ENCODE measurements around the gene ENTPD2. TPM values are rescaled to one million over a fixed set of nuclear protein-coding genes. Genes with fewer than 3 reads are reported as not detected.
"Not testable (repeated sequence)": the region's sequence is repeated elsewhere in the genome, so short reads cannot be mapped to it uniquely, and the experiment has no call there.

The ENTPD2 gene
- total and polyA plus RNA-seq, 12 donors, result 0.32 to 3.3 (median 1.6) TPM

GRCh38 chr9:137065336-137065967 is 11.6 kb upstream of the ENTPD2 start:
- no peak overlapping the region for H3K27ac ChIP-seq
- H3K4me1 ChIP-seq, result peaks cover 0 to 23% (median 8%) of the 10 kb centered on the region in 9 donors
- DNase-seq (no peak), ATAC-seq (no peak)
- no peak overlapping the region for H3K4me3 ChIP-seq
- intact Hi-C loops (cut with DNase I), result loop anchor here in 4 of 10 donors (2.0 to 10.0 kb wide), 2 partner anchors 19 to 281 kb away; partner anchors contain the start of gene NPDC1 (in 3 of the 4)
- no peaks in the 10 kb centered on the region for H3K9me3 ChIP-seq
- 94 to 95% methylated on average over 23 of the region's 23 CpGs for WGBS, 2 donors
- TF ChIP-seq, protein P1, sequence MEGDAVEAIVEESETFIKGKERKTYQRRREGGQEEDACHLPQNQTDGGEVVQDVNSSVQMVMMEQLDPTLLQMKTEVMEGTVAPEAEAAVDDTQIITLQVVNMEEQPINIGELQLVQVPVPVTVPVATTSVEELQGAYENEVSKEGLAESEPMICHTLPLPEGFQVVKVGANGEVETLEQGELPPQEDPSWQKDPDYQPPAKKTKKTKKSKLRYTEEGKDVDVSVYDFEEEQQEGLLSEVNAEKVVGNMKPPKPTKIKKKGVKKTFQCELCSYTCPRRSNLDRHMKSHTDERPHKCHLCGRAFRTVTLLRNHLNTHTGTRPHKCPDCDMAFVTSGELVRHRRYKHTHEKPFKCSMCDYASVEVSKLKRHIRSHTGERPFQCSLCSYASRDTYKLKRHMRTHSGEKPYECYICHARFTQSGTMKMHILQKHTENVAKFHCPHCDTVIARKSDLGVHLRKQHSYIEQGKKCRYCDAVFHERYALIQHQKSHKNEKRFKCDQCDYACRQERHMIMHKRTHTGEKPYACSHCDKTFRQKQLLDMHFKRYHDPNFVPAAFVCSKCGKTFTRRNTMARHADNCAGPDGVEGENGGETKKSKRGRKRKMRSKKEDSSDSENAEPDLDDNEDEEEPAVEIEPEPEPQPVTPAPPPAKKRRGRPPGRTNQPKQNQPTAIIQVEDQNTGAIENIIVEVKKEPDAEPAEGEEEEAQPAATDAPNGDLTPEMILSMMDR (IDR thresholded peaks at IDR 0.05), result no peak
- no peaks in the 10 kb centered on the region for H3K36me3 ChIP-seq
- peaks cover 0 to 15% (median 9%) of the 10 kb centered on the region in 7 donors for H3K27me3 ChIP-seq

- H3K36me3 ChIP-seq, result no peaks in the 10 kb centered on the region
- TF ChIP-seq, protein P1 (IDR thresholded peaks at IDR 0.05), result no peak
- WGBS, 2 donors, result 92 to 97% methylated on average over 9 to 12 of the region's 12 CpGs
- peak in 1 of 8 donors; percentile 11 for ATAC-seq
- intact Hi-C loops (cut with DNase I), result loop anchor here in 6 of 10 donors (1.0 to 10.0 kb wide), 3 partner anchors 18 to 280 kb away; partner anchors contain the start of gene NPDC1 (in 5 of the 6)
- no peak for DNase-seq
- H3K27ac ChIP-seq, result no peak overlapping the region
- H3K4me3 ChIP-seq, result no peak overlapping the region
- no peaks in the 10 kb centered on the region for H3K9me3 ChIP-seq
- peaks cover 0 to 23% (median 8%) of the 10 kb centered on the region in 9 donors for H3K4me1 ChIP-seq
- H3K27me3 ChIP-seq, result peaks cover 0 to 15% (median 9%) of the 10 kb centered on the region in 7 donors
These were observed 11.0 kb upstream of the ENTPD2 start for GRCh38 chr9:137064880-137065164.

DNA sequence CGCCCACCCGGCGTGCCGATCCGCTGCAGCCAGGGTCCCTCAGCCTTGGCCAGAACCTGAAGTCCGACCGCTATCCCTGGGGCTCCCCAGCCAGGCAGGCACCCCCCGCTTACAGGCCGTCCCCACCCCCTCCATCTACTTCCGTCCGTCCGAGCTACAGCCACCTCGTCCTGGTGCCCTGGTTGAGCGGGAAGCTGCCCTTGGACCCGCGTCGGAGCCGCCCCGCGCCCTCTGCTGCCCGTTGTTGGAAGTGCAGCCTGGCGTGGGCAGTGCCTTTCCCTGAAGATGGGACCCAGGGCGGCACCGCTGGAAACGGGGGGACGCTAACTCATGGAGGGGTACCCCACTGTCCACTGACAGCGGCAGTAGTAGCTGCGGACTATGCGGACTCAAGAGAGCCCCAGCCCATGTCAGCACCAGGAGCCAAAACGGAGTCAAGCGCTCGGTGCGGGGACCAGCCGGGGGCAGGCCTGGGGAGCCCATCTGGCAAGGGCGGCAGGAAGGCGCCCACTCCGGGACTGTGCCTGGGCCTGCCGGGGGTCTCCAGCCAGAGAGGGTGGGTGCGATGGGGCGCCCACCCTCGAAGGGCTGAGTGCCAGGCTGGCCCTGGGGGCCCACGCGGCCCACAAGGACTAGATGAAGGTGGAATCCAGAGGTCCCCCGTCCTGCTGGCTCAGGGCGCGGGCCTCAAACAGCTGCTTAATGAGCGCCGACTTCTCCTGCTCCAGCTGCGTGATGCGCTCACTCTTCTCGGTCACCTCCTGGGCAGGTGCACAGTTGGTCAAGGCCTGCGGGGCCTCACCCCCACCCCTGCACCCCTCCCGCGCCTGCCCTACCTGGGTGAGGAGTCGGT is 10.4 kb upstream of the ENTPD2 start:
- peak; percentile 61 to 82 for DNase-seq
- Histone ChIP-seq H3K27me3 (peaks cover 0 to 12% (median 5%) of the 10 kb centered on the region in 7 donors), H3K4me3 (no peak overlapping the region), H3K9me3 (no peaks in the 10 kb centered on the region), H3K4me1 (peaks cover 0 to 18% (median 4%) of the 10 kb centered on the region in 9 donors), H3K36me3 (no peaks in the 10 kb centered on the region), H3K27ac (no peak overlapping the region)
- intact Hi-C loops (cut with DNase I), result loop anchor here in 6 of 10 donors (1.0 to 10.0 kb wide), 3 partner anchors 17 to 279 kb away; partner anchors contain the start of gene NPDC1 (in 5 of the 6)
- TF ChIP-seq, protein P1 (IDR thresholded peaks at IDR 0.05), result peak; percentile 92 to 99 (median 96)
- WGBS, 2 donors, result 49 to 51% methylated on average over 52 to 55 of the region's 55 CpGs
- ATAC-seq, result peak; percentile 31 to 79 (median 67)

DNA sequence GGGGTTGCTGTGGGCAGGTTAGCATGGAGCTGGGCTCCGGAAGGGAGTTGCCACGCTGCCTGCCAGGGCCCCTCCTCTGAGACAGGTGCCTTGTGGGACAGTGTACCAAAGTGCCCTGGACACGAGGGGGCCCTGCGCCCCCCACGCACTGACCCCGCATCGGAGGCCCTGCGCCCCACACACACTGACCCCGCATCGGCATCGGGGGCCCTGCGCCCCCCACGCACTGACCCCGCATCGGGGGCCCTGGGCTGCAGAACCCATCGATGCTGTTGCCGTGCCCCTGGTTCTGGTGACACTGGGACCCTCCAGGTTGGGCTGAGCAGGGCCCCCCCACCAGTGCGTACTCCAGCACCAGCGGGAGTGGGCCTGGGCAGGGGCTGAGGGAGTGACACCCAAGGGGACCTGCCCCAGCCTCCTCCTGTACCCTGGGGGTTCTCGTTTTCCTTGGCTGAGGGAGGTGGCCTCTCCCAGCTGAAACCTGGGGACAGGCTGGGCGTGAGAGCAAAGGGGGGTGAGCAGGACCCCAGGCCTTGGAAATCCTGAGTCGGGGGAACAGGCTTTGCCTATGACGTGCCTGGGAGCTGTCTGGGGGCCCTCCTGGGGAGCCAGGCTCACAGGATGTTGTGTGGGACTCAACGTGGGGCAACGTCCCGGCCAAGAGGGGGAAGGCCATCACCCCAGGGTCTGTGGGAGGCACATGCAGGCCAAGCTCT is 9.6 kb upstream of the ENTPD2 start:
- peaks cover 0 to 4% (median 0%) of the 10 kb centered on the region in 7 donors for H3K27me3 ChIP-seq
- TF ChIP-seq, protein P1 (IDR thresholded peaks at IDR 0.05), result no peak
- intact Hi-C loops (cut with DNase I), result loop anchor here in 6 of 10 donors (1.0 to 10.0 kb wide), 3 partner anchors 17 to 279 kb away; partner anchors contain the start of gene NPDC1 (in 5 of the 6)
- H3K36me3 ChIP-seq, result no peaks in the 10 kb centered on the region
- ATAC-seq (peak in 1 of 8 donors; percentile 8), DNase-seq (no peak)
- no peak overlapping the region for H3K27ac ChIP-seq
- WGBS, 2 donors, result 84 to 85% methylated on average over 26 of the region's 26 CpGs
- no peaks in the 10 kb centered on the region for H3K9me3 ChIP-seq
- H3K4me1 ChIP-seq, result peaks cover 0 to 13% (median 4%) of the 10 kb centered on the region in 9 donors
- no peak overlapping the region for H3K4me3 ChIP-seq

DNA sequence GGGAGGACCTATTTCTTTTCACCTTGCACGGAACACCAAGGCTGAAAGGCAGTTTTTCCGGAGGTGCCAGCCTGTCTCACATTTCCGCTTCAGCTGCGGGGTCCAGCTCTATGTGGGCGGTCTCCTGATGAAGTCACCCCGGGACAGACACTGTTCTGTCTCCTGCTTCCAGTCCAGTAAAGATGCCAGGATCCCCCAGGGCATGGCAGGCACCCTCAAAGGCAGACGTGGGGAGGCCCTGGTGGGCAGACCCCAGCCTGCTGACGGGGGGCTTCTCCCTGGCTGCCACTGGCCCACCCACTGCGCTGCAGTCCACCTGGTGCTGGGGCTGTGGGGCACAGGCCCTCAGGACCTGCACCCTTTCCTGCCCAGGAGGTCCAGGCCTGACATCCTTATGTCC is 8.9 kb upstream of the ENTPD2 start:
- H3K27ac ChIP-seq, H3K9me3 ChIP-seq, DNase-seq, H3K4me3 ChIP-seq, H3K27me3 ChIP-seq, H3K36me3 ChIP-seq: not testable (repeated sequence)
- intact Hi-C loops (cut with DNase I), result loop anchor here in 1 of 10 donors (10.0 kb wide), 1 partner anchor 278 kb away; no protein-coding TSS in a partner anchor
- ATAC-seq, result peak in 1 of 8 donors; percentile 8
- H3K4me1 ChIP-seq, result peaks cover 0 to 11% (median 4%) of the 10 kb centered on the region in 9 donors
- 95% methylated on average over 5 to 6 of the region's 9 CpGs for WGBS, 2 donors
